Gastrocnemius medialis (tissue), 4 donors: ENCODE data around the gene GINS2. TPM values are rescaled to one million over a fixed set of nuclear protein-coding genes. Genes with fewer than 3 reads are reported as not detected.

Experiments
- ATAC-seq, 2 donors: fragments of 150-250 bp; one replicate each; pipeline ENCODE4 v1.9.1; 2016
- DNase-seq, 2 donors: peaks; one replicate each; pipeline ENCODE4 v3.0.0-alpha.2; 2019
- H3K27ac ChIP-seq, 4 donors: fragments of 200-600 bp; sonication (generic); 1 replicate in 1 of 4; 2 replicates in 3 of 4; pipeline ENCODE4 v1.5.1; 2016 to 2018; ENCODE audit warnings: mild to moderate bottlenecking in 2 of 4, moderate library complexity in 1 of 4
- H3K27me3 ChIP-seq, 3 donors: fragments of 200-600 bp; sonication (generic) in 2 of 3; 1 replicate in 1 of 3; 2 replicates in 2 of 3; pipeline versions ENCODE4 v1.5.1 to v1.6.0; 2016 to 2019; ENCODE audit warnings: mild to moderate bottlenecking in 1 of 3, moderate library complexity in 1 of 3
- H3K36me3 ChIP-seq, 2 donors: fragments of 200-600 bp; sonication (generic) in 1 of 2; one replicate each; pipeline ENCODE4 v1.5.1; 2017 to 2018
- H3K4me1 ChIP-seq, 2 donors: fragments of 200-600 bp; sonication (generic) in 1 of 2; one replicate each; pipeline ENCODE4 v1.5.1; 2016 to 2017; ENCODE audit warnings: mild to moderate bottlenecking in 2 of 2
- H3K4me3 ChIP-seq, 4 donors: fragments of 200-600 bp; sonication (generic) in 3 of 4; 1 replicate in 1 of 4; 2 replicates in 3 of 4; pipeline ENCODE4 v1.5.1; 2016 to 2019; ENCODE audit warnings: mild to moderate bottlenecking in 2 of 4
- H3K9me3 ChIP-seq, 3 donors: fragments of 200-600 bp; sonication (generic) in 2 of 3; 1 replicate in 1 of 3; 2 replicates in 2 of 3; pipeline ENCODE4 v1.5.1; 2016 to 2019
- CTCF ChIP-seq, 5 experiments: fragments of 450-650 bp in 3 of 5; fragments of 200-600 bp in 2 of 5; sonication (generic) in 2 of 5; IDR thresholded peaks in 4 of 5; conservative IDR thresholded peaks in 1 of 5; 1 replicate in 4 of 5; 2 replicates in 1 of 5; pipeline ENCODE4 v1.5.1; 2016 to 2019; ENCODE audit warnings: antibody characterized with exemption in 5 of 5, mild to moderate bottlenecking in 3 of 5, moderate library complexity in 3 of 5
- POLR2A ChIP-seq, 2 donors: fragments of 450-650 bp; IDR thresholded peaks; one replicate each; pipeline ENCODE4 v1.6.1; 2017; ENCODE audit warnings: antibody characterized with exemption in 2 of 2, mild to moderate bottlenecking in 2 of 2, moderate library complexity in 2 of 2
- in situ Hi-C, 4 donors: fragments of 200-750 bp; cut with MboI; loops; one replicate each; pipeline versions ENCODE4 v1.15.0 to v1.8.0; 2017; ENCODE audit warnings: low sequenced_read_pairs in 4 of 4
- intact Hi-C: fragments of 100-400 bp; cut with DNase I; formaldehyde crosslinking; loops from one replicate; pipeline ENCODE4 v1.15.1; 2023; ENCODE audit warnings: low total_unique reads
- total RNA-seq, 4 donors: library from RNA; depleted of rRNA; stranded (reverse); fragments of >200 nt; gene quantifications; one replicate each; pipeline versions ENCODE4 v1.1.0 to v1.2.3, GENCODE V29; 2016

Gene GINS2
- total RNA-seq, 4 donors from 2014 or later: 0.33 to 1.6 (median 1.6) TPM; not detected in 1

GRCh38 chr16:85627089-85627488, 61.7 kb downstream of the GINS2 start:
- H3K36me3 ChIP-seq: no peaks in the 10 kb centered on the region
- TF ChIP-seq CTCF (IDR thresholded peaks at IDR 0.05 in 4 of 5, conservative IDR thresholded peaks at IDR 0.05 in 1 of 5): no peak
- no peak for TF ChIP-seq POLR2A (IDR thresholded peaks at IDR 0.05)
- DNase-seq (no peak), ATAC-seq (no peak)
- peaks cover 46 to 49% of the 10 kb centered on the region in 2 donors for H3K4me1 ChIP-seq
- in situ Hi-C loops (no loop called here), intact Hi-C loops (no loop called here)
- no peaks in the 10 kb centered on the region for H3K27me3 ChIP-seq
- H3K9me3 ChIP-seq: no peaks in the 10 kb centered on the region
- peak overlapping the region; percentile 79 to 85 (median 82) for H3K27ac ChIP-seq
- no peak overlapping the region for H3K4me3 ChIP-seq

Other genes with a start within 250 kb of the GINS2 start
- gene GSE1, start 75.6 kb downstream of the GINS2 start, total RNA-seq: 10 to 100 TPM; 45.1 to 89.3 (median 71.3) TPM
- 1 to 10 TPM in 1 of 4 donors, not detected in 3; 1.3 TPM for gene C16orf74, start 62.1 kb upstream of the GINS2 start, total RNA-seq
- gene EMC8, start 110.6 kb upstream of the GINS2 start, total RNA-seq: 10 to 100 TPM; 29.6 to 39.8 (median 36.4) TPM
- 100 to 1,000 TPM; 666 to 782 (median 689) TPM for gene COX4I1, start 110.7 kb upstream of the GINS2 start, total RNA-seq
- gene IRF8, start 210.2 kb upstream of the GINS2 start, total RNA-seq: 1 to 10 TPM; 1.5 to 3.1 (median 2.8) TPM